HG03571 (cell line): Measurements from ENCODE around the gene HIF1A.
"Not testable (repeated sequence)": the region's sequence is repeated elsewhere in the genome, so short reads cannot be mapped to it uniquely, and the experiment has no call there.

Experiments
- ATAC-seq: cut with Tn5 transposase; IDR thresholded peaks from one replicate; pipeline ENCODE4 v1.9.1; 2021; ENCODE audit not compliant: unreplicated experiment

Gene HIF1A

DNA sequence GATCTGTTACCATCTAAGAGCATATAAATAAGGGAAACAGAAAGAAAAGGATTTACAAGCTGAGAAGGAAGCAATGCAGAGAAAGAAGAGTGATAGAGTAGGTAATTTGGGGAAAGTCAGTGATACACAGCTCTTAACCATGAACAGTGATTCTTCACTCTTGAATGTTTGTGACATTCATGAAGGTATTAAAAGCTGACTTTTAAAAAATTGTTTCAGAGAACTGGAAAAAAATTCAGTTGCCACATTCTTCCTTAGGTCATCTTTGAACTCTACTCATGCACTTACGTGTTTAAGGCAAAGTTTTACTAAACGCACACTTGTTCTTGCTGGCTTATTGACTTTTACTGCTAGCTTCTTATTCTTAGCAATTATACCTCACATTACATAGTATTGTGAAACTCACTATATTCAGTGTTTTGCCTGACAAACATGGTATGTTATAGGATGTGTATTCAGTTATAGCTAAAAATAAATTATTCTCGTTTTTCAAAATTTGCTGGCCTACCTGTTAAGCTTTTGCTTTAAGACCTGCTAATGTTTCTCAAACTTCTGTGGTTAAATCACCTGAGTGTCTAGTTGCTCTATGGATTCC lies 10.9 kb downstream of the HIF1A start:
- ATAC-seq = no peak

DNA sequence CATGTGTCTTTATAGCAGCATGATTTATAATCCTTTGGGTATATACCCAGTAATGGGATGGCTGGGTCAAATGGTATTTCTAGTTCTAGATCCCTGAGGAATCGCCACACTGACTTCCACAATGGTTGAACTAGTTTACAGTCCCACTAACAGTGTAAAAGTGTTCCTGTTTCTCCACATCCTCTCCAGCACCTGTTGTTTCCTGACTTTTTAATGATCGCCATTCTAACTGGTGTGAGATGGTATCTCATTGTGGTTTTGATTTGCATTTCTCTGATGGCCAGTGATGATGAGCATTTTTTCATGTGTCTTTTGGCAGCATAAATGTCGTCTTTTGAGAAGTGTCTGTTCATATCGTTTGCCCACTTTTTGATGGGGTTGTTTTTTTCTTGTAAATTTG lies 12.5 kb downstream of the HIF1A start:
- not testable (repeated sequence) for ATAC-seq

DNA sequence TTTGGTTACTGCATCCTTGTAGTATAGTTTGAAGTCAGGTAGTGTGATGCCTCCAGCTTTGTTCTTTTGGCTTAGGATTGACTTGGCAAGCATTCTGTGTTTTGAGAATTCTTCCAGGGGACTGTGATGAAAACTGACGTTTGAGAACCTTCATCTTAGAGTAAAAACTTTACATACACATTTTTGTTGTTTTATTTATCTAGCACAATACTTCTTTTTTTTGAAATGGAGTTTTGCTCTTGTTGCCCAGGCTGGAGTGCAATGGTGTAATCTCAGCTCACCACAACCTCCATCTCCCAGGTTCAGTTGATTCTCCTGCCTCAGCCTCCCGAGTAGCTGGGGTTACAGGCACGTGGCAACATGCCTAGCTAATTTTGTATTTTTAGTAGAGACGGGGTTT lies 13.4 kb downstream of the HIF1A start:
- not testable (repeated sequence) for ATAC-seq

DNA sequence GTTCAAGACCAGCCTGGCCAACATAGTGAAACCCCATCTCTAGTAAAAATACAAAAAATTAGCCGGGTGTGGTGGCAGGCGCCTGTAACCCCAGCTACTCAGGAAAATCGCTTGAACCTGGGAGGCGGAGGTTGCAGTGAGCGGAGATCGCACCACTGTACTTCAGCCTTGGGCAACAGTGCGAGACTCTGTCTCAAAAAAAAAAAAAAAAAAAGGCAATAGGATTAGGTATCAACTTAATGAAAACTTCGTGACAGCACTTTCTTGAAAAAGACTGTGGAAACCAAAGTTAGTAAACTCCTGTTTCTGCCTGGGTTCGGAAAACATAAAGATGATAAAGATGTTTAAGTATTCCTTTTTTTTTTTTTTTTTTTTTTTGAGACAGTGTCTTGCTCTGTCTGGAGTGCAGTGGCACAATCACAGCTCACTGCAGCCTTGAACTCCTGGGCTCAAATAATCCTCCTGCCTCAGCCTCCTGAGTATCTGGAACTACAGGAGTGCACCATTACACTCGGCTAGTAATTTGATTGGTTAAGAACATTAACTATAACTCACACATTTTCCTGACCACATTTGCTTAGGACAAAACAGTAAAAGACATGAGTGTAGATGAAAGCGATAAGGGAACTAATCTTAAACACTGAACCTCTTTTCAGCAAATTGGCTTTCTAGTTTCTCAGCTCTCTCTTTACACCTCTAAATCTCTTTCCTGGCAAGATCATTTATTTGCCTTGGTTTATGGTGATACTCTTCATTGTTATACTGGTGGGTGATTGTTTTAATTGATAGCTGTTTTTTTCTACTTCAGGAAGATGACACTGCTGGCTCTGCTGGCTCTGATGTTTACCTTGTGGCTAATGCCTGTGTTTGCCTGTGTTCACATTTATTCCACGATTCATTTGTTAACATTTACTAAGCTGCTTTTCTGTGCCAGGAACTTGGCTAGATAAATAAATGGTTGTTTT lies 15.8 kb downstream of the HIF1A start:
- ATAC-seq = no peak

DNA sequence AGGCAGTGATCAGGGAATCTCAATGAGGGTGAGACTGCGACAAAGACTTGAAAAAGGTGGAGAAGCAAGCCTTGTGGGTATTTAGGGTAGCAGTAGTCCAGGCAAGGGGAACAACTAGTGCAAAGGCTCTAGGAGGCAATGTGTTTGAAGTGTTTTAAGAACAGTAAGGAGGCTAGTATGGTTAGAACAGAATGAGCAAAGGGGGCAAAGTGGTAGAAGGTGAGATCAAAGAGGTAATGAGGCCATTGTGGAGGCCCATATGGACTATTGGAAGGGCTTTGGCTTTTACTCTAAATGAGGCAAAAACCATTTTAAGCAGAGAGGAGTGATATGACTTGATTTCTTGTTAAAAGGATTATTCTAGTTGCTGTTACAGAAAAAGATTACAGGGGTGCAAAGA lies 16.8 kb downstream of the HIF1A start:
- no peak for ATAC-seq

DNA sequence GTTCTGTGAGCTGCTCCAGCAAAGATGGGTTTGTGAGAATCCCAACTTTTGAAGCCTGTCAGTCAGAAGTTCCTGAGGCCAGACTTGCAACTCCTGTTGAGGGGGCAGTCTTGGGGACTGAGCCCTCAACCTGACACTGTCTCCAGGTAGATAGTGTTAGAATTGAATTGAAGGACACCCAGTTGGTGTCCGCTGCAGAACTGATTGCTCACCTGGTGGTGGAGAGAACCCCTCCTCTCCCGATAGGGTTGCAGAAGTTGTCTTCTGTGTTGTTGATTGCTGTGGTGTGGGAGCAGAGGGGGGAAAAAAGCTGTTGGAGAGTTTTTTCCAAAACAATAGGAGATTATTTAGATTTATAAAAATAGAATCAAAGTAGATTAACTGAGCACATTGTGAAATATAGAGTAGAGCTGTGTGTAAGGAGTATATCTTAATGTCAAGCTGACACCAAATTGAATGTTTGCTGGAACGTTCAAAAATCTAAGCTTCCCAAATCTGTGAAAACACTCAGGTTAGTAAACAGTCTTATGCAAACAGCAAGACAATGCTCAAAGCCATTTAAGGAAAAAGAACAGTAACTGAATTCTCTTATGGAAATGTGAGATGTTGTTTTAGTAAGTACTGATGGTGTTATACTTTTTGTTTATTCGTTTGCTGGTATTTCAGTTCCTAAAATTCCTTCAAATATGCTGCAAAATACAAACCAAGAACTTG lies 18.6 kb downstream of the HIF1A start:
- no peak for ATAC-seq

DNA sequence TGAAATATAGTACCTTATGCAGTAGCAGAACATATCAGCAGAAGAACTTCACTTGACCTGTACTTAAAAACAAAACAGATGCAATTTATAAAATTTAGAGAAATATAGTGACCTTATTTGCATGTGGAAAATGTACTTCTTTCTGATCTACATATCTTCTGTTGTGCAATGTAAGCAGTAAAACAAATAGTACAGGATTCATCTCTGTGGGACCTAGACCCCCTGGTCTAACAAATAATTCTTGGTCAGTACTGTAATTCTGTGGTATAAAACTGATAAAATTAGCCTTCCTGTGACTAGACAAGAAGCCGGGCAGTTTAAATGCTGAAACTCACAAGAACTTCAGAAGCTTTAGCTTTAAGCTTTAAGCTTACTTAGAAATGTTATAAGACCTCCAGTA lies 21.6 kb downstream of the HIF1A start:
- no peak for ATAC-seq

DNA sequence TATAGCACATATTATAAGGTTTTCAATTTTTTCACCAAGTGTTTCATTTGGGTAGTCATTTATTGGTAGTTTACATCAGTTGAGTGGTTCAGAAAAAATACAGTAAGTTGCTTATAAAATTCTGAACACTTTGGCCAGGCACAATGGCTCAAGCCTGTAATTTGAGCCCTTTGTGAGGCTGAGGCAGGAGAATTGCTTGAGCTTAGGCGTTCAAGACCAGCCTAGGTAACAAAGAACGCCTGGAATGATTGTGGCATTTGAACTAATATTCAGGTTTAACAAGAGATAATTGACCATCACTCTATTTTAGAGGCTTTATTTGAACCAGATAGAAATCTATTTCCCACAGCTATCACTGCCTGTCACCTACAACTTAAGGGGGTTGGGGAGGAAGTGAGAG lies 22.7 kb downstream of the HIF1A start:
- ATAC-seq = no peak

DNA sequence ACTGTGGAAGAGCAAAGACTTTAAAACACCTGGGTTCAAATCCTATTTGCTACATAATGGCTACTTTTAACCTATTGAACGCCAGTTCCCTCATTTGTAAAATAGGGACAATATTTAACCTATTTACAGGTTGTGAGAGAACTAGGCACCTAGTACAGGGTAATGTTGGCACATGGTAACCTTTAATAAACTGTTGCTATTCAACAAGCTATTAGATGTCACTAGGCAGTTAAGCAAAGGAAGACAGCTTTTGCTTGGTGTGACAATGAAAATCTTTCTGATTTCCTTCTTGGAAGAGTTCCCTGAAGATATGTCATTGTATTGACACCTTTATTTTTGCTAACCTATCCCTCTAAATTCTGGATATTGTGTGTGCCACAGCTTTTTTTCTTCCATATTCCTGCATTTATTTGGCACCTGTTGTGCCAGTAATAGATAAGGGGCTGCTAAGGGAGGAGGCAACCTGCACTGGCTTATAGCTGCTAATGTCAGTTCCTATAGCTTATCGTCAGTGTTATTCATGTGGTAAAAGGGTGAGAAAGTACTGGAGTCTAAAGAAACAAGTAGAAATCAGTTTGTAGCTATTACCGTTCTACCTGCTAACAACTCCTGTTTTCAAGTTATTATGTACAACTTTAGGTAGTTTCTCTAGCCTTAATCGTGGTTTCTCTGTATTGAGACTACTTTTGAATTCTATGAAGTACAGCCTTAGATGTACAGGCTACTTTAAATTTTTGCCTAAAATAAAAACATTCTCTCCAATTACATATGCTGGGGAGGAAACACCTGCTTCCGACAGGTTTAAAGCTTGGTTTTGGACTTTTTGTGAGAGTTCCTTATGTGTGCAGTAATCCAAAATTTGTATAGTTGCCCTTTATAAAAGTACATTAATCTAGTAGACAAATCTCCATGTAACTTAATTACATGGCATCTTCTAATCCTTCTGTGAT lies 24.3 kb downstream of the HIF1A start:
- no peak for ATAC-seq

DNA sequence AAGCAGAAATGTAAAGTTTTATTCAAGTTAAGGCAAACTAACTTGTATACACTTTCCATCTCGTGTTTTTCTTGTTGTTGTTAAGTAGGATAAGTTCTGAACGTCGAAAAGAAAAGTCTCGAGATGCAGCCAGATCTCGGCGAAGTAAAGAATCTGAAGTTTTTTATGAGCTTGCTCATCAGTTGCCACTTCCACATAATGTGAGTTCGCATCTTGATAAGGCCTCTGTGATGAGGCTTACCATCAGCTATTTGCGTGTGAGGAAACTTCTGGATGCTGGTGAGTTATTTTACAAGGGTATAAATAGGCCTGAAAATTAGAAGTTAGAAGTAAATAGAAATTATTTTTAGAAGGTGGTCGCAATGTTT lies 25.0 kb downstream of the HIF1A start:
- ATAC-seq = no peak

DNA sequence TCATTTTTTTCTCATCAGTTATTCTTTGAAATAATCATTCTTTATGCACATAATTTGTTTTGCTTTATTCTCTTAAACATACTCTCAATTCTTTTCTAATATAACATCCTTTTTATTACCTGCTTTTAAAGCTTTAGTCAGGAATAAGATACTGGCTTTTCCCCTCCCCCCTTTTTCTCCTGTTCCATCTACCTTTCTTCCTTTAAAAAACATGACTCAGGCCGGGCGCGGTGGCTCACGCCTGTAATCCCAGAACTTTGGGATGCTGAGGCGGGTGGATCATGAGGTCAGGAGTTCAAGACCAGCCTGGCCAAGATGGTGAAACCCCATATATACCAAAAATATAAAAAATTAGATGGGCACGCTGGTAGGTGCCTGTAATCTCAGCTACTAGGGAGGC lies 25.4 kb downstream of the HIF1A start:
- no peak for ATAC-seq

DNA sequence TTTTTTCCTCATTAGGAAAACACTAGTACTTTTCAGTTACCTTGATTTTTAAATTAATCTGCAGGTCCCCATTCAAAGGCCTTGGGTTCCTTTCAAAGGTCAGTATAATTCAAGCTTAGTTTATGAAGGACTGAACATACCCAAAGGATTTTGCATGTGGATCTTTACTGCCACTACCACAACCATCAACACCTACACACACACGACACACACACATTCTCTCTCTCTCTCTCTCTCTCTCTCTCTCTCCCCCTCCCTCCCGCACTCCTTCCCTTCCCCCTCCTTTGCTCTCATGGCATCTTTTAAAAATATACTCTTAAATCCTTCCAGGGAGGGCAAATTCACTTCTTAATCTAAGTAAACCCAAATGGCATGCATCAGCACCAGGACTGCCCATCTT lies 28.8 kb downstream of the HIF1A start:
- ATAC-seq = no peak

DNA sequence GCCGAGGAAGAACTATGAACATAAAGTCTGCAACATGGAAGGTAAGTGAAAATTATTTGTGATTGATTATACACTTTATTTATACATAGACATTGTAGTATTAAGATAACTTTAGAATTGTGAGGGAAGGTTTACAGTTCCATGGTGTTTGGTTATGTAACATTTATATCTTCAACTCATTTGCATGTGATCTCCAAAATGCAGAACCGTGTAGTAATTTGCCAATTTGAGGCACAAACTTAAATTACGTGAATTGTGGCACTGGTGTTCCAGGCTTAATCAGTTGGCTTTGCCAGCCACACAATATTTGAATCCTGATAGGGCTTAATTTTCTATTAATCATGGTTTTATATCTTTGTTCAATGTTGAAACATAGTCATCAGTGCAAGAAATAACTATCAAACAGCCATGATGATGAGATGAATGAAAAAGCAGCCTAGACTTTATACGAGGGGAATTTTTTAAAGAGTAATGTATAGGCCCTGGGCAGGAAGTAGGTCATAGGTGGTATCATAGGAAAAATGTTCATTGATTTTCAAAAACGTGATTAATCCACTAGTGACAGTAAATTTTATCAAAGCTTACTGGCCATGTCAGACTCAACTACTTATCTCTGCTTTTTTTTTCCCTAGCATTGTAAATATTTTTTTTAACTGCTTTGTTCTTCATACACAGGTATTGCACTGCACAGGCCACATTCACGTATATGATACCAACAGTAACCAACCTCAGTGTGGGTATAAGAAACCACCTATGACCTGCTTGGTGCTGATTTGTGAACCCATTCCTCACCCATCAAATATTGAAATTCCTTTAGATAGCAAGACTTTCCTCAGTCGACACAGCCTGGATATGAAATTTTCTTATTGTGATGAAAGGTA lies 31.7 kb downstream of the HIF1A start:
- no peak for ATAC-seq

DNA sequence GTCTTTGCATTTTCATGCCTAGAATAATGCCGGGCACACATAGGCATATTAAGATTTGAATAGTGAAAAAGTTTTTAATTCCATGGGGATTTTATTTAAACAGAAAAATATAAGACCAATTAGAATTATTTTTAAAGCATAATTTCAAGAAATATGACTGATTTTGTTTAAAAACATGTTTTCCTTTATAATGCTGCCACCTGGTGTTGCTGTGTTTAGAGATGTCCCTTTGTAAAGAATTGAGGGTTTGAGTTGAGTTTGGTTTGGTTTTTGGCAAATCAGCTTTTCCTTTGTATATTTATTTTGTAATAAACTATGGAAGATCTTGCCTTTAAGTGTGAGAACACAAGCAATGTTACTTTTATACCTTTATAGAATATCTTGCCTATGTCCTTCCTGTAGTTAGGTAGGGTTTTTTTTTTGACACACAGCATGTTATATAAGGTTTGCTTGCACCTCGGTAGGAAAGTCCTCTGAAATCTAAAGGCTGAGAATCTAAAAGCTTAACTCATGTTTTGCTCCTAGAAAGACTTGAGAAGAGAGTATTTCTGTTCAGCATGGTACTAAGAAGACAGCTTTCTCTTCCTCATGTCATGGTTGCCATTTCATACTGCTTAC lies 35.6 kb downstream of the HIF1A start:
- ATAC-seq = no peak

DNA sequence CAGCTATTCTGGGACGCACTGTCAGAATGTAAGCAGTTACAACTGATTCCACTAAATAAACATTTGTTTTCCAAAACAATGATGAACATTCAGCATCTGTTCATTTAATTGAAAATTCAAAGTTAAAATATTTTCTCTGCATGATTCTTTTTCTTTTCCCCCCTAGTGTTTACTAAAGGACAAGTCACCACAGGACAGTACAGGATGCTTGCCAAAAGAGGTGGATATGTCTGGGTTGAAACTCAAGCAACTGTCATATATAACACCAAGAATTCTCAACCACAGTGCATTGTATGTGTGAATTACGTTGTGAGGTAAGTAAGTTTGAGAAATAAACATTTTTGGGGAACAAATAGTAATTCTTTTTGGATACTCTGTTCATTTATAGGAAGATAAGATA lies 38.7 kb downstream of the HIF1A start:
- ATAC-seq = no peak

DNA sequence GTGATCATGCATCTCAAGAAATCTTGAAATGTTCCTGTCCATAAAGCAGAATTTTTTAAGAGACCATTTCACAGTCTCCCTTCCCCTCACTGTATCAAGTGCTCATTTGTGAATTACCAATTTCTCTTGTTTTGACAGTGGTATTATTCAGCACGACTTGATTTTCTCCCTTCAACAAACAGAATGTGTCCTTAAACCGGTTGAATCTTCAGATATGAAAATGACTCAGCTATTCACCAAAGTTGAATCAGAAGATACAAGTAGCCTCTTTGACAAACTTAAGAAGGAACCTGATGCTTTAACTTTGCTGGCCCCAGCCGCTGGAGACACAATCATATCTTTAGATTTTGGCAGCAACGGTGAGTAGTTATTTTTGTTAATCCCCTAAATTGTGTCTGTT lies 41.4 kb downstream of the HIF1A start:
- ATAC-seq = no peak

DNA sequence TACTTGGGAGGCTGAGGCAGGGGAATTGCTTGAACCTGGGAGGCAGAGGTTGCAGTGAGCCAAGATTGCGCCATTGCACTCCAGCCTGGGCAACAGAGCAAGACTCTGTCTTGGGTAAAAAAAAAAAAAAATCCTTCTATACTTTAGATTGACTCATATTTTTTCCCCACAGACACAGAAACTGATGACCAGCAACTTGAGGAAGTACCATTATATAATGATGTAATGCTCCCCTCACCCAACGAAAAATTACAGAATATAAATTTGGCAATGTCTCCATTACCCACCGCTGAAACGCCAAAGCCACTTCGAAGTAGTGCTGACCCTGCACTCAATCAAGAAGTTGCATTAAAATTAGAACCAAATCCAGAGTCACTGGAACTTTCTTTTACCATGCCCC lies 42.6 kb downstream of the HIF1A start:
- ATAC-seq = no peak

DNA sequence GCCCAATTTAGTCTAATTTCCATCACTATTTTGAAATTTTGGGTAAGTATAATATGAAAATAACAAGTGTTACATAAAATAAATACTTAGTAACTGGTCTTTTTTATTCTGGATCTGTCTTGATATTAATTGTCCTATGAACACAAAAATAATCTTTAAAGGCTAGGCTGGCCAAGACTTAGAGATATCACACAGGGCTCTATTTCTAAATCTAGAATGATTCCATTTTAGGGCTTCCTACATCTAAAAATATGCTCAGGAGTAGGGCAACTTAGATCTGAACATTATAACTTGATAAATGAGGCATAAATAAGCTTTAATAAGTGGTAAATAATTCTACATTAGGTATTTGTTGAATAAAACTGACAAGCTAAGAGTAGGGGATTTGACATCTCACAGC lies 43.8 kb downstream of the HIF1A start:
- ATAC-seq = no peak

DNA sequence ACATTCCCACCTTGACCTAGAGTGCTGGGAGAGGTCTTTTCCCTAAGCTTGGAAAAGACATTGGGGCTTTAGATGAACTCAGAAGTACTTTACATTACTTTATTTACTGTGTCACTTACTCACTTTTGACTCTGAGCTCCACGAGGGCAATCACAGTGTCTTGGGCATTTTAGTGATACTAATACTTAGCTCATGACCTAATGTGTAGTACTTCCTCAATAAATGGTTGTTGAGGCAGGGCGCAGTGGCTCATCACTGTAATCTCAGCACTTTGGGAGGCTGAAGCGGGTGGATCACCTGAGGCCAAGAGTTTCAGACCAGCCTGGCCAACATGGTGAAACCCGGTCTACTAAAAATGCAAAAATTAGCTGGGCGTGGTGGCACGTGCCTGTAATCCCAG lies 47.1 kb downstream of the HIF1A start:
- ATAC-seq = no peak
